ENCODE measurements around the gene CDC40.

GRCh38 chr6:110270165-110270564, 89.9 kb downstream of the CDC40 start:
- TF ChIP-seq CTCF (IDR thresholded peaks at IDR 0.05 in 8 of 11, conservative IDR thresholded peaks at IDR 0.05 in 3 of 11) (no peak), POLR2A (IDR thresholded peaks at IDR 0.05) (no peak), POLR2AphosphoS5 (IDR thresholded peaks at IDR 0.05) (no peak)
